Hepatocyte (in vitro differentiated cells): ENCODE measurements around the gene AUNIP. TPM values are rescaled to one million over a fixed set of nuclear protein-coding genes. Genes with fewer than 3 reads are reported as not detected.

Experiments
- DNase-seq: peaks from one replicate; pipeline ENCODE4 v3.0.0-alpha.2; 2016; ENCODE audit warnings: low spot score
- H2AFZ ChIP-seq: fragments of 200-600 bp; sonication (generic); 2 replicates; pipeline ENCODE4 v1.6.0; 2016; ENCODE audit warnings: antibody characterized with exemption, mild to moderate bottlenecking
- H3K27ac ChIP-seq: fragments of 200-600 bp; sonication (generic); 2 replicates; pipeline ENCODE4 v1.5.1; 2016; ENCODE audit warnings: mild to moderate bottlenecking
- H3K27me3 ChIP-seq: fragments of 200-600 bp; sonication (generic); 2 replicates; pipeline ENCODE4 v1.6.1; 2016
- H3K36me3 ChIP-seq: fragments of 200-600 bp; sonication (generic); replicated peaks from 2 replicates; pipeline ENCODE4 v1.5.1; 2016; ENCODE audit warnings: low read depth; ENCODE audit not compliant: insufficient read depth
- H3K4me1 ChIP-seq: fragments of 200-600 bp; sonication (generic); 2 replicates; pipeline ENCODE4 v1.5.1; 2016; ENCODE audit warnings: mild to moderate bottlenecking, moderate library complexity; ENCODE audit not compliant: insufficient read depth
- H3K4me2 ChIP-seq: fragments of 200-600 bp; sonication (generic); 2 replicates; pipeline ENCODE4 v1.6.0; 2016
- H3K4me3 ChIP-seq: fragments of 200-600 bp; sonication (generic); 2 replicates; pipeline ENCODE4 v1.5.1; 2016; ENCODE audit warnings: mild to moderate bottlenecking
- H3K79me2 ChIP-seq: fragments of 200-600 bp; sonication (generic); 2 replicates; pipeline ENCODE4 v1.6.0; 2017; ENCODE audit warnings: mild to moderate bottlenecking
- H3K9me2 ChIP-seq: fragments of 200-600 bp; sonication (generic); replicated peaks from 2 replicates; pipeline ENCODE4 v1.6.0; 2017; ENCODE audit warnings: mild to moderate bottlenecking; ENCODE audit not compliant: insufficient read depth
- H3K9me3 ChIP-seq: fragments of 200-600 bp; sonication (generic); 2 replicates; pipeline ENCODE4 v1.5.1; 2016; ENCODE audit warnings: low read depth, mild to moderate bottlenecking
- H4K20me1 ChIP-seq: fragments of 200-600 bp; sonication (generic); 2 replicates; pipeline ENCODE4 v1.6.0; 2016; ENCODE audit warnings: mild to moderate bottlenecking; ENCODE audit not compliant: insufficient read depth, poor library complexity, severe bottlenecking
- EZH2 ChIP-seq: fragments of 200-600 bp; sonication (generic); IDR thresholded peaks from 2 replicates; pipeline ENCODE4 v1.6.1; 2016; ENCODE audit warnings: antibody characterized with exemption, mild to moderate bottlenecking, borderline replicate concordance
- EZH2phosphoT487 ChIP-seq: fragments of 200-600 bp; sonication (generic); IDR thresholded peaks from one replicate; pipeline ENCODE4 v1.6.1; 2018; ENCODE audit warnings: antibody characterized with exemption, mild to moderate bottlenecking, low read depth, moderate library complexity; ENCODE audit not compliant: unreplicated experiment, severe bottlenecking
- WGBS: methylation state at CpG from one replicate; pipeline ENCODE4 v1.1.6; 2016; ENCODE audit warnings: low lambda C conversion rate; ENCODE audit errors: missing lambda C conversion rate; 5-methylcytosine and 5-hydroxymethylcytosine counted together
- polyA plus RNA-seq: library from polyadenylated mRNA; unstranded; fragments of >200 nt; fragmentation: Nextera tagmentation; extraction: Ambion mirVana; gene quantifications from 2 replicates; pipeline ENCODE4 v1.2.1, GENCODE V29; 2016
- total RNA-seq: library from RNA; depleted of rRNA; stranded (reverse); fragments of >200 nt; gene quantifications from 2 replicates; pipeline ENCODE4 v1.2.3, GENCODE V29; 2014
- TF ChIP-seq, protein P1 (sequence below): fragments of 200-600 bp; sonication (generic); IDR thresholded peaks from 2 replicates; pipeline ENCODE4 v1.5.1; 2016; ENCODE audit warnings: antibody characterized with exemption, mild to moderate bottlenecking; ENCODE audit not compliant: poor library complexity

Gene AUNIP
- total and polyA plus RNA-seq, 2 experiments from 2014 or later = 0.41 to 1.3 TPM

DNA sequence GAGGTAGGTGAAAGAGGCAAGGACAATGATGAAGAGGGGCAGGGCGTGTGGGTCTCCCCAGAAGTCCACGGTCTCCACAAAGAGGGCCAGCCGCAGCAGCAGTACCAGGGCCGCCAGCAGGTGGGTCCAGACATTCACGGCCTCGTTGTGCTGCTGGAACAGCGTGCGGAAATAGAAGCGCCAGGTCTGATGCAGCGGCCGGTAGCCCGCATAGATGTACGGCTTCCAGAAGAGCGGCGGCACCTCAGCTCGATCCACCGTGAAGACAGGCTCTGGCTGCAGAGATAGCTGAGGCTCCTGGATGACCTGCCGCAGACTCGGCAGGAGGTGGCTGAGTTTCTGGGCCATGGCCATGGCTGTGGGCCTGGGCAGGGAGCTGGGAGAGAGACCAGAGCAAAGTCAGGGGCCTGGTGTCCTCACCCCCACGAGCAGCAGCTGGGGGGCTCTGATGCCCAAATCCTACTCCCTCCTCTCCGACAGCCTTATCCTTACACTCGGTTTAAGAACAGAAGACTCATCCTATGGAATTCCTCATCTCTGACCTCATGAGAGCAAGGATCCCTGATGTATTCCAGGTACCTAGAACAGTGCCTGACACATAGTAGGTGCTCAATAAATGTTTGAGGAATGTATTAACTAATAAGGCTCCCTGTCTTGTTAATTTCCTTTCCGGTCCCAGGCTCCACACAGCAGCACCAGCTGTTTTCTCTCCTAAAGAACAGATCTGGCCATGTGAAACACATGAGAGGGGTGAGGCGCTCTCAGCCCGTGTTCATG, 4.4 kb upstream of the AUNIP start:
- DNase-seq = no peak
- Histone ChIP-seq H3K27ac (no peak overlapping the region), H3K79me2 (peaks cover 4% of the 10 kb centered on the region), H3K27me3 (no peaks in the 10 kb centered on the region), H4K20me1 (no peaks in the 10 kb centered on the region), H3K9me3 (no peaks in the 10 kb centered on the region), H3K4me2 (no peak overlapping the region), H3K4me1 (peaks cover 33% of the 10 kb centered on the region), H3K9me2 (no peaks in the 10 kb centered on the region), H3K4me3 (no peak overlapping the region), H2AFZ (no peak overlapping the region), H3K36me3 (no peaks in the 10 kb centered on the region)
- WGBS = 96% methylated on average over 25 of the region's 25 CpGs
- TF ChIP-seq, protein P1, sequence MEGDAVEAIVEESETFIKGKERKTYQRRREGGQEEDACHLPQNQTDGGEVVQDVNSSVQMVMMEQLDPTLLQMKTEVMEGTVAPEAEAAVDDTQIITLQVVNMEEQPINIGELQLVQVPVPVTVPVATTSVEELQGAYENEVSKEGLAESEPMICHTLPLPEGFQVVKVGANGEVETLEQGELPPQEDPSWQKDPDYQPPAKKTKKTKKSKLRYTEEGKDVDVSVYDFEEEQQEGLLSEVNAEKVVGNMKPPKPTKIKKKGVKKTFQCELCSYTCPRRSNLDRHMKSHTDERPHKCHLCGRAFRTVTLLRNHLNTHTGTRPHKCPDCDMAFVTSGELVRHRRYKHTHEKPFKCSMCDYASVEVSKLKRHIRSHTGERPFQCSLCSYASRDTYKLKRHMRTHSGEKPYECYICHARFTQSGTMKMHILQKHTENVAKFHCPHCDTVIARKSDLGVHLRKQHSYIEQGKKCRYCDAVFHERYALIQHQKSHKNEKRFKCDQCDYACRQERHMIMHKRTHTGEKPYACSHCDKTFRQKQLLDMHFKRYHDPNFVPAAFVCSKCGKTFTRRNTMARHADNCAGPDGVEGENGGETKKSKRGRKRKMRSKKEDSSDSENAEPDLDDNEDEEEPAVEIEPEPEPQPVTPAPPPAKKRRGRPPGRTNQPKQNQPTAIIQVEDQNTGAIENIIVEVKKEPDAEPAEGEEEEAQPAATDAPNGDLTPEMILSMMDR = no peak
- TF ChIP-seq EZH2phosphoT487 (no peak), EZH2 (no peak)

DNA sequence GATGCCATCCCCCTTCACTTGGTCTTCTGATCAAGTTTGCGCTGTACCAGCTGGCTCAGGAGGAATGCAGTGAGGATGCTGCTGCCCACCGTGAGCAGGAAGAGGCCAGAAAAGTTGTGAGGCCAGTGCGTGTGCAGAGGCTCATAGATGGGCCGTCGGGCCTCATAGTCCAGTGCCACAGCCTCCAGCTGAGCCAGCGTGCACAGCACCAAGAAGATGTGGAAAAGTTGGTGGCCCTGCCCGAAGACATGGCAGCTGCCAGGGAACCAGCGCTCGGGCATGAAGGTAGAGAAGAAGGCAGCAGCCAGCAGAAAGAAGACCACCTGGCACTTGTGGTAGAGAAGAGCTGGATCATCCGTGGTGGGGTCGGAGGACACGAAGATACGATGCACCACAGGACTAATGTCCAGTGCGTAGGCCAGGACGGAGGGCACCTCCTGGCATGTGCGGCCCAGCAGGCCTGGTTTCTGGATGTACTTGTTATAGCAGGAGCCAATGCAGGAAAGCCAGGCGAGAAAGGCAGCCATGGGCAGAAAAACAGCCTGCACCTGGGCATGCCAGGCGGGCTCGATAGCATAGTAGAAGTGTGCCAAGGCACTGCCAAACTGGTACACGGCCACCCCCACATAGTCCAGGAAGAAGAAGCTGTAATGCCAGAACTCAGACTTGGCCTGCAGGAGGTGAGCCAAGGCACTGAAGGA, 3.7 kb upstream of the AUNIP start:
- 97% methylated on average over 20 of the region's 20 CpGs for WGBS
- H3K9me3 ChIP-seq = no peaks in the 10 kb centered on the region
- peaks cover 30% of the 10 kb centered on the region for H3K4me1 ChIP-seq
- H3K9me2 ChIP-seq = no peaks in the 10 kb centered on the region
- no peaks in the 10 kb centered on the region for H3K27me3 ChIP-seq
- no peak overlapping the region for H2AFZ ChIP-seq
- H4K20me1 ChIP-seq = no peaks in the 10 kb centered on the region
- DNase-seq = no peak
- H3K27ac ChIP-seq = no peak overlapping the region
- no peak overlapping the region for H3K4me2 ChIP-seq
- no peaks in the 10 kb centered on the region for H3K36me3 ChIP-seq
- no peak overlapping the region for H3K4me3 ChIP-seq
- H3K79me2 ChIP-seq = peaks cover 4% of the 10 kb centered on the region
- TF ChIP-seq EZH2phosphoT487 (no peak), EZH2 (no peak)
- TF ChIP-seq, protein P1 = no peak

DNA sequence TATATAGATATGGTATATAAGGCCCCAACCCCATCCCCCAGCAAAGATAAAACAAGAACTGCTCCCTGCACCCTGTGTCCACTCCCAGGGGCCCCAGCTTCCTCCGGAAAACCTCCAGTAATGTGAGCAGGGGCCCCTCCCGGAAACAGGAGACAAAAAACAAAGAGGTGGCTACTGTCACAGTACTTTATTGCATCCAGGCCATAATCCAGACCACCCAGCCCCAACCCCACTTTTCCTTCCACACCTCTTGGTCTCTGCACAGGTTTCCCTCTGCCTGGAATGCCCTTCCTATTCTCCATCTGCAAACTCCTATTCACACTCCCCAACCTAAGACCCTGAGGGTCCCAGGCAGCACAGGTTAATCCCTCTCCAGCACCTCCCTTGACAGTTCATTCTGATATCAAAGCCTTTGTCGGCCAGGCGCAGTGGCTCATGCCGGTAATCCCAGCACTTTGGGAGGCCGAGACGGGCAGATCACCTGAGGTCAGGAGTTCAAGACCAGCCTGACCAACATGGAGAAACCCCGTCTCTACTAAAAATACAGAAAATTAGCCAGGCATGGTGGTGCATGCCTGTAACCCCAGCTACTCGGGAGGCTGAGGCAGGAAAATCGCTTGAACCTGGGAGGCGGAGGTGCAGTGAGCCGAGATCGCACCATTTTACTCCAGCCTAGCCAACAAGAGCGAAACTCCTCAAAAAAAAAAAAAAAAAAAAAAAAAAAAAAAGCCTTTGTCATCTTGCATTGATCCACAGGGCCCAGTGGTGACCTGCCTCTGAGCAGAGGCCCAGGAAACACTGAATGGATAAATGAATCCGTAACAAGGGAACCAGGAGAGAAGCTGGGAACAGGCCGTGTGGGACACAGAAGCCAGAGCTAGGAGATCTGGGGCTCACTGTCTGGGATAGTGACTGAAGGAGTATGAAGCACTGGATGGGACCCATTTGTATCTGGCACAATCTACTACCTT, 2.3 kb upstream of the AUNIP start:
- WGBS = 62% methylated on average over 16 of the region's 16 CpGs
- H4K20me1 ChIP-seq = no peaks in the 10 kb centered on the region
- no peak for DNase-seq
- no peak overlapping the region for H2AFZ ChIP-seq
- no peaks in the 10 kb centered on the region for H3K9me3 ChIP-seq
- no peak for TF ChIP-seq EZH2phosphoT487
- TF ChIP-seq, protein P1 = no peak
- TF ChIP-seq EZH2 = no peak
- no peaks in the 10 kb centered on the region for H3K9me2 ChIP-seq
- peak overlapping the region; percentile 63 for H3K27ac ChIP-seq
- no peak overlapping the region for H3K4me3 ChIP-seq
- H3K4me2 ChIP-seq = peak overlapping the region; percentile 97
- H3K79me2 ChIP-seq = peaks cover 12% of the 10 kb centered on the region
- H3K4me1 ChIP-seq = peaks cover 19% of the 10 kb centered on the region
- H3K36me3 ChIP-seq = no peaks in the 10 kb centered on the region
- H3K27me3 ChIP-seq = no peaks in the 10 kb centered on the region
